ENCODE results near the gene DUSP2.

The DUSP2 gene

DNA sequence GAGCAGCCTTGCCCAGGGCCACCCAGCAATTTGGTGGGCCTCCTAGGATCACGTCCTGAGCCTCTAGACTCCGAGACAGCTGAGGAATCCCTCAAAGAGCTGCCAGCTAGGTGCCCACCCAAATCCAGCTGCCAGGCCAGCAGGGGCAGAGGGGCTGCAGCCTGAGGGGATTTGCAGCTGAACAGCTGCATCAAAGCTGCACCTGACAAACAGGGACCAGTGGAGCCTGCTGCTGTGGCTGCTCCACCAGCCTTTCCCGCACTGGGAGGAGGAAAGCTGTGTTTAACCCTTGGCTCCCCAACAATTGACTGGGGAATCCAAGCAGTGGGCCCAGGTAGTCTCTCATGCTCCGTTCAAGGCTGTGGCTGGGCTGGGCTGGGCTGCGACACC lies 37.1 kb downstream of the DUSP2 start:
- Mint-ChIP-seq H3K4me1 (no peaks in the 10 kb centered on the region), H3K27ac (no peak overlapping the region), H3K27me3 (peaks cover 46% of the 10 kb centered on the region), H3K4me3 (no peak overlapping the region), H3K36me3 (no peaks in the 10 kb centered on the region), H3K9me3 (peaks cover 13% of the 10 kb centered on the region)
- CTCF ChIA-PET, result no interaction called here
- DNase-seq, result no peak

- Mint-ChIP-seq H3K27me3 (peaks cover 41% of the 10 kb centered on the region), H3K4me1 (no peaks in the 10 kb centered on the region), H3K27ac (no peak overlapping the region), H3K36me3 (no peaks in the 10 kb centered on the region), H3K4me3 (no peak overlapping the region), H3K9me3 (peaks cover 13% of the 10 kb centered on the region)
- CTCF ChIA-PET, result no interaction called here
- no peak for DNase-seq
Observed at GRCh38 chr2:96107708-96108065, 37.6 kb downstream of the DUSP2 start.

- Mint-ChIP-seq H3K36me3 (no peaks in the 10 kb centered on the region), H3K9me3 (peaks cover 13% of the 10 kb centered on the region), H3K4me3 (no peak overlapping the region), H3K27me3 (peaks cover 41% of the 10 kb centered on the region), H3K4me1 (no peaks in the 10 kb centered on the region), H3K27ac (no peak overlapping the region)
- DNase-seq, result no peak
- CTCF ChIA-PET, result no interaction called here
Observed at GRCh38 chr2:96106991-96107707, 38.1 kb downstream of the DUSP2 start.

DNA sequence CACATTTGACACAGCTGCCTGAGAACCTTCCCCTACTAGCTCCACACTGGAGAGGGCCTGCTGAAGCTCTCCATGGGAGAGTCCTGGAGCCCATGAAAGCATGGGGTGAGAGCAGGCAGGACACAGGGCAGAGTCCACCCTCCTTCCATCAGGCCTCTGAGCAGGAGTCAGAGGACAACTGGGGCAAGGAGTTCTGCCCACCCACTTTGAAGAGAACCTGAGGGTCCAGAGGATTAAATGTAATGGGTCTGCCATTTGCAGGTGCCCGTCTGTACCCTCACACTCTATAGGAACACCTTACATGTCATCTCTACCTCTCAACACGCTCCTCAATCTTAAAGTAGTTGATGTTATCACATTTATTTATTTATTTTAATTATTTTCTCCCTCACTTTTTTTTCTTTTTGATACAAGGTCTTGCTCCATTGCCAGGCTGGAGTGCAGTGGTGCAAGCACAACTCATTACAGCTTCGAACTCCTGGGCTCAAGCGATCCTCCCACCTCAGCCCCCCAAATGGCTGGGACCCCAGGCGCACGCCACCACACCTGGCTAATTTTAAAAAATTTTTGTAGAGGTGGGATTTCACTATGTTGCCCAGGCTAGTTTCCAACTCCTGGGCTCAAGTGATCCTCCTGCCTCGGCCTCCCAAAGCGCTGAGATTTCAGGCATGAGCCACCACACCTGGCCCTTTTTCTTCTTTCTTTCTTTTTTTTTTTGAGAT lies 39.1 kb downstream of the DUSP2 start:
- Mint-ChIP-seq H3K4me3 (no peak overlapping the region), H3K9me3 (peaks cover 13% of the 10 kb centered on the region), H3K36me3 (no peaks in the 10 kb centered on the region), H3K4me1 (no peaks in the 10 kb centered on the region), H3K27ac (no peak overlapping the region), H3K27me3 (peaks cover 36% of the 10 kb centered on the region)
- no peak for DNase-seq
- CTCF ChIA-PET, result interaction anchor here (1.2 kb wide), 1 partner anchor 84 kb away, joined by 3 read pairs; no protein-coding TSS in a partner anchor

DNA sequence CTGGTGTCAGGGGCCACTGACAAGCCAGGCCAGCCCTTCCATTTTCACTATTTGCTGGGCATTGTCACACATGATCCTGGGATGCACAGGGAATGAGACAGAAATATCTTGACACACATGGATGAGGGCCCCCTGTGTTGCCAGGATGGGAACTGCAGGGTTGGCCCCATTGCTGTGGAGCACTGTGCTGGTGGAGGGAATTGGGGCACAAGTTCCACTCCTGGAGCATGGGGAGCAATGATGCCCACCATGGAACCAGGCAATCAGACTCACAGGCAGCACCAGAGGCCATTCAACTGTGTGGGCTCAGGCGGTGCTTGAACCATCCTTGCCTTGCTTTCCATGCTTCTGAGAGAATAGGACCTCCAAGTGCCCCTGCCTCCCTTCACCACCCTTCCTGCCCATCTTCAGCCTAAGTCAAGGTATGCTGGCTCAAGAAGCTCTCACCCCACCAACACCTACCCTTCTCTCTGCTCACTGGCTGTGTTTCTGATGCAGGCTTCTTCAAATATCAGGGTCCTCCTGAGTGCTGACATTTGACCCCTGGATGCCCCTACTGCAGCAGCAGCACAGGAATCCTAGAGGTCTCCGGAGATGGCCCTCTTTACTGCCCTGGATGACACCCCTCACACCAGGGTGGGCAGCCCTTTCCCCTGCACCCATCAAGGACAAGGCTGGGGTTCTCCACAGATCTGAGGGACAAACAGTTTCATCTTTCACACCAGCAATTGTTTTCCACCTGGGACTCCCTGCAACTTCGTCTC lies 39.9 kb downstream of the DUSP2 start:
- H3K9me3 Mint-ChIP-seq, result peaks cover 13% of the 10 kb centered on the region
- CTCF ChIA-PET, result interaction anchor here (1.2 to 2.6 kb wide), 3 partner anchors 12 to 83 kb away, joined by 3 to 6 read pairs (median 3); no protein-coding TSS in a partner anchor
- DNase-seq, result peak; percentile 2
- peak overlapping the region; percentile 49 for H3K27ac Mint-ChIP-seq
- H3K36me3 Mint-ChIP-seq, result no peaks in the 10 kb centered on the region
- H3K4me3 Mint-ChIP-seq, result no peak overlapping the region
- peaks cover 34% of the 10 kb centered on the region for H3K27me3 Mint-ChIP-seq
- H3K4me1 Mint-ChIP-seq, result no peaks in the 10 kb centered on the region

DNA sequence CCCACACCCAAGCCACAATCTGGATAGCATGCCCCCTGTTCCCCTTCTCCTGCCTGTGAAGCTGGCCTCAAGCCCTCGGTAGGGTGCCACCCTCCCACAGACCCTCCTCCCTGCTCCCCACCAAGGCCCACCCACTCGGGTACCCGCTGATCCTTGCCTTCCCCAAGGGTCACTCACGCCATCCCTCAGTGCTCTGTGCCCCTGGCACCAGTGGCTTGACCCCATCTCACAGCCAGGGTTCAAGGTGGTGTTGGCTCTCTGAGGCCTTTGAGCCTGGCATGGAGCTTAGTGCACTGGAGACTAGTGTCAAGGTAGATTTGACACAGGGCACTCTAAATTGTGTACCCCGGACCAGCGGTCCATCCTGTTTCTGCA lies 40.8 kb downstream of the DUSP2 start:
- Mint-ChIP-seq H3K9me3 (peaks cover 13% of the 10 kb centered on the region), H3K36me3 (no peaks in the 10 kb centered on the region), H3K27ac (no peak overlapping the region), H3K4me1 (no peaks in the 10 kb centered on the region), H3K27me3 (peaks cover 32% of the 10 kb centered on the region), H3K4me3 (no peak overlapping the region)
- peak; percentile 18 for DNase-seq
- CTCF ChIA-PET, result interaction anchor here (1.2 to 2.6 kb wide), 2 partner anchors 13 to 69 kb away, joined by 3 to 6 read pairs; no protein-coding TSS in a partner anchor

DNA sequence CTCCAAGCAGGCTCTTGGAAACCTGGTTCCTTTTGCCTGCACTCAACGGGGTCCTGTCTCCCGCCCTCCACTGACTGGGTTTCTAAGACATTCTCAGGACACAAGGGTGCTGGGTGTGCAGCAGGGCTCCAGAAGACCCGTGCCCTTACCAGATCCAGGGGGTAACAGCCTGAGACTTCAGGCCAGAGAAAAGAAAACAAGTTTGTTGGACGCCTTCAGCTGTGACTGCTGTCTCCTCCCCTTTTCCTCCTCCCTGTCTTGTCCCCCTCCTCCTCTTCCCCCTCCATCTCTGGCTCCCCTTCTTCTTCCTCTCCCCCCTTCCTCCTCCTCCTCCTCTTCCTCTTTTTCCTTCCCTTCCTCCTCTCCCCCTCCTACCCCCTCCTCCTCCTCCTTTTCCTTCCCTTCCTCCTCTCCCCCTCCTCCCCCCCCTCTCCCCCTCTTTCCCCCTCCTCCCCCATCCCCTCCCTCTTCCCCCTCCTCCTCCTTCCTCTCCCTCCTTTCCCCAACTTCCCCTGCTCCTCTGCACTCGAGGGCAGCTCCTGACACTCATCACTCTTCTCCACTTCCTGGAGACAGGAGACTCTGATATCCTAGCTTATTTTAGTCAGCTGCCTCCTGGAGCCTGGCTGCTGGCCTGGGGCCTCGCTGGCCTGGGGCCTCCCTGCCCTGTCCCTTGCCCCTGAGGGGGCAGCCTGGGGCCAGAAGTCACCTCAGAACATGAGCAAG lies 41.3 kb downstream of the DUSP2 start:
- H3K4me1 Mint-ChIP-seq, result no peaks in the 10 kb centered on the region
- no peak overlapping the region for H3K27ac Mint-ChIP-seq
- H3K4me3 Mint-ChIP-seq, result no peak overlapping the region
- peak; percentile 14 for DNase-seq
- H3K9me3 Mint-ChIP-seq, result peaks cover 13% of the 10 kb centered on the region
- no peaks in the 10 kb centered on the region for H3K36me3 Mint-ChIP-seq
- peaks cover 26% of the 10 kb centered on the region for H3K27me3 Mint-ChIP-seq
- CTCF ChIA-PET, result interaction anchor here (1.2 to 2.6 kb wide), 2 partner anchors 13 to 70 kb away, joined by 3 to 6 read pairs; no protein-coding TSS in a partner anchor

GRCh38 chr2:96103187-96103601 lies 42.0 kb downstream of the DUSP2 start:
- Mint-ChIP-seq H3K27me3 (peaks cover 22% of the 10 kb centered on the region), H3K36me3 (no peaks in the 10 kb centered on the region), H3K9me3 (peaks cover 13% of the 10 kb centered on the region), H3K4me1 (no peaks in the 10 kb centered on the region), H3K4me3 (no peak overlapping the region), H3K27ac (no peak overlapping the region)
- CTCF ChIA-PET, result interaction anchor here (2.6 kb wide), 1 partner anchor 14 kb away, joined by 6 read pairs; no protein-coding TSS in a partner anchor
- peak; percentile 19 for DNase-seq

GRCh38 chr2:96102596-96103186 lies 42.5 kb downstream of the DUSP2 start:
- no peaks in the 10 kb centered on the region for H3K4me1 Mint-ChIP-seq
- no peak overlapping the region for H3K27ac Mint-ChIP-seq
- peak; percentile 14 for DNase-seq
- peaks cover 13% of the 10 kb centered on the region for H3K9me3 Mint-ChIP-seq
- CTCF ChIA-PET, result interaction anchor here (1.2 to 2.6 kb wide), 3 partner anchors 13 to 80 kb away, joined by 3 to 6 read pairs (median 5); partner anchors contain the start of gene ADRA2B
- H3K27me3 Mint-ChIP-seq, result peaks cover 17% of the 10 kb centered on the region
- no peak overlapping the region for H3K4me3 Mint-ChIP-seq
- no peaks in the 10 kb centered on the region for H3K36me3 Mint-ChIP-seq

DNA sequence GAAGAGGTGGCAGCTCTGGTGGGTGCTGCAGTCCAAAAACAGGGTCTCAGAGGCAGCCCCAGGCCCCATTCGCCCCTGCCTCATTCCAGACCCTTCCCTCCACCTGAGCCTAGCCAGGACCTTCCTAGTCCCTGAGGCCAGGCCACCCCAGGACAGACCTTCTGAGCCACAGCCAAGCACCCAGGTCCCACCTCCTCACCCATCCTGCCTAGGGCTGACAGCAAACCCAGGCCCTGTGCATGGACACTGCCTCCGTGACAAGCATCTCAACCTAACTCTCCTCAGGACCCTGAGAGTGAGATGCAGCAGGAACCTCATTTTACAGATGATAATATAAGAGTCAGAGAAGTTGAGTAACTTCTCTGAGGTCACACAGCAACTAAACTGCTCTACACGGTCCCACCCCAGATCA lies 44.3 kb downstream of the DUSP2 start:
- CTCF ChIA-PET, result interaction anchor here (1.6 kb wide), 1 partner anchor 15 kb away, joined by 5 read pairs; the partner anchor contains the start of gene ADRA2B
- DNase-seq, result peak; percentile 10
- peaks cover 15% of the 10 kb centered on the region for H3K27me3 Mint-ChIP-seq
- H3K9me3 Mint-ChIP-seq, result peaks cover 12% of the 10 kb centered on the region
- no peak overlapping the region for H3K27ac Mint-ChIP-seq
- no peaks in the 10 kb centered on the region for H3K4me1 Mint-ChIP-seq
- no peaks in the 10 kb centered on the region for H3K36me3 Mint-ChIP-seq
- H3K4me3 Mint-ChIP-seq, result no peak overlapping the region

DNA sequence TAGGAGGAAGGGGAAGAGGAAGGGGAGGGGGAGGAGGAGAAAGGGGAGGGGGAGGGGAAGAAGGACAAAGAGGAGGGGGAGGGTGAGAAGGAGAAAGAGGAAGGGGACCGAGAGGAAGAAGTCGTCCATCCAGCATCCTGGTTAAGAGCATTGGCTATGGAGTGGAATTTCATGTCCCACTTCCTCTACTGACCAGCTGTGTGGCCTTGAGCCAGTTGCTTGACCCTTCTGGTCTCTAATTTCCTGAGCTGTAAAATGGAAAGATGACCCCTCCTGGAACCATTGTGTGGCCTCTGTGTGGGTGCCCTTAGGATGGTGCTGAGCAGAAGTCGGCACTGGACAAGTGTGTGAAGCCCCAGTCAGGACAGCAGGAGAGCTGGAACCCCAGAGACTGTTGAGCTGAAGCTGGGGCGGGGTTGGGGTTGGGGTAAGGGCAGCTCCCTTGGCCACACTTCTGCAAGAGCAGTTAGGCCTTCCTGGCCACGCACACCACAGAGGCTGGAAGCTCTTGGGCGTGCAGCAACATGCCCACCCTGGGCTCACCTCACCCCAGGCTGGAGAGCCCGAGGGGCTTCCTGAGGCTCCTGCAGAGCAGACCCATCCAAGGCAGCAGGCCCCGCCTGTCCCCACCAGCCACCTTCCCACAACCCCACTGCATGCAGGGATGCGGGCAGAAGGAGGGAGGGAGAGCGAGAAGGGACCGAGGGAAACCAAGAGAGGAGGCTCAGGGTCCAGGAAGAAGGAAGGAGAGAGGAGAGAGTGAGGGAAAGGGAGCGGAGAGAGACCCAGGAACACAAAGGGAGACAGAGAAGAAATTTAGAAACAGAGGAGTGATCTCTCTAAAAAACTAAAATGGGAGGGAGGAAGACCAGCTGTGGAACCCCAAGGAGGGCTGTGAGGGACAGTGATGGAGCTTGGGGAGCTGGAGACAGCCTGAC lies 45.1 kb downstream of the DUSP2 start:
- H3K36me3 Mint-ChIP-seq, result no peaks in the 10 kb centered on the region
- peaks cover 4% of the 10 kb centered on the region for H3K9me3 Mint-ChIP-seq
- peaks cover 8% of the 10 kb centered on the region for H3K27me3 Mint-ChIP-seq
- CTCF ChIA-PET, result no interaction called here
- no peak overlapping the region for H3K4me3 Mint-ChIP-seq
- no peak overlapping the region for H3K27ac Mint-ChIP-seq
- DNase-seq, result peak; percentile 13
- H3K4me1 Mint-ChIP-seq, result no peaks in the 10 kb centered on the region

DNA sequence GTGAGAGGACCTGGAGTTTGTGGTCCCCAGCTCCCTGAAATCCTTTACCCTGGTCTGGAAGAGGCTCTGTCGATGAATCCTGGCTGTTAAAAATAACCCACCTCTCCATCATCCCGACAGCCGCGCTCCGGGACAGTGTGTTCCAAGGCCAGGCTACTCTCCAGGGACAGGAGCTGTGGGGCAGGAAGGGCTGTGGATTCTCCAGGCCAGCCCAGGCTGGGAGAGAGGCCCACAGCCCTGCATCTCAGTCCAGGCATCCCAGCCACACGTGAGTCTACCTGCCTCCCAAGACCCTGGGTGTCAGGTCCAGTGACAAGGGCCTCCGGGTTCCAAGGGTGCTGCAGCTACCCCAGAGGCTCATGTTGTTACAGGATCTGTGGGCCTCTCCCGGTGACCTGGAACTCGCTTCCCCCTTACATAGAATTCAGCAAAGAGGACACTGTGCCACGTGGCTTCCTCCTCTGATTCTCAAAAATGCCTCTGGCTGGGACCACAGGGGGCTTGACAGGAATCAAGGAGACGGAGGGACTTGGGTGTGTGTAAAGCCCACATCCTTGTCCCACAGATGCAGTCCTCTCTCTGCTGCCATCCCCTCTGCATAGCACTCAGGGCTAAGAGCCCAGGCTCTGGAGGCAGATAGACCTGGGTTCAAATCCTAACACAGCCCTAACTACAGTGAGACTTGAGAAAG lies 46.2 kb downstream of the DUSP2 start:
- DNase-seq, result peak; percentile 15
- peaks cover 6% of the 10 kb centered on the region for H3K27me3 Mint-ChIP-seq
- no peak overlapping the region for H3K27ac Mint-ChIP-seq
- CTCF ChIA-PET, result no interaction called here
- H3K4me3 Mint-ChIP-seq, result no peak overlapping the region
- no peaks in the 10 kb centered on the region for H3K4me1 Mint-ChIP-seq
- H3K36me3 Mint-ChIP-seq, result no peaks in the 10 kb centered on the region
- no peaks in the 10 kb centered on the region for H3K9me3 Mint-ChIP-seq

All from activated naive CD4-positive, alpha-beta T cell treated with anti-CD3 and anti-CD28 coated beads, Interleukin-2, amount 10 ng/mL, durations not matched to agents 7 days and 5 days (primary cell).